Occipital lobe (tissue), 3 donors: ENCODE measurements around the gene PRPSAP1. TPM values are rescaled to one million over a fixed set of nuclear protein-coding genes. Genes with fewer than 3 reads are reported as not detected.

Experiments
- DNase-seq: peaks from one replicate; lab custom pipeline; 2025; lab: John Stamatoyannopoulos, UW
- small RNA-seq: library from RNA; depleted of rRNA; stranded (forward); fragments of <200 nt; gene quantifications from one replicate; pipeline ENCODE3, GENCODE V24; 2014
- total RNA-seq: library from RNA; depleted of rRNA; stranded (reverse); fragments of >200 nt; gene quantifications from one replicate; pipeline ENCODE4 v1.2.3, GENCODE V29; 2014

Gene PRPSAP1
- total RNA-seq, 1 donor from 2014 or later = 44.6 TPM

GRCh38 chr17:76267051-76267576 lies 86.6 kb downstream of the PRPSAP1 start:
- no peak for DNase-seq

- no peak for DNase-seq
Observed at GRCh38 chr17:76266244-76266938, 87.3 kb downstream of the PRPSAP1 start.

GRCh38 chr17:76265624-76266243 lies 88.0 kb downstream of the PRPSAP1 start:
- no peak for DNase-seq

- DNase-seq = peak; percentile 99
Observed at GRCh38 chr17:76264755-76265623, 88.7 kb downstream of the PRPSAP1 start, which contains the start of gene UBALD2. UBALD2 (plus strand) TSS chr17:76265348; CDS start chr17:76265506, 158 bp downstream.

- DNase-seq = no peak
Observed at GRCh38 chr17:76264425-76264754, 89.3 kb downstream of the PRPSAP1 start.

- DNase-seq = no peak
Observed at GRCh38 chr17:76263896-76264295, 89.8 kb downstream of the PRPSAP1 start.

- DNase-seq = no peak
Observed at GRCh38 chr17:76262732-76263344, 90.9 kb downstream of the PRPSAP1 start.

- DNase-seq = peak; percentile 21
Observed at GRCh38 chr17:76261421-76262215, 92.1 kb downstream of the PRPSAP1 start.

GRCh38 chr17:76260669-76261068 lies 93.0 kb downstream of the PRPSAP1 start:
- no peak for DNase-seq

- no peak for DNase-seq
Observed at GRCh38 chr17:76260220-76260619, 93.5 kb downstream of the PRPSAP1 start.

Small RNAs within 50 kb of the gene (small RNA-seq; reads per million reads assigned to genes)
- gene RF00019 = not detected
- not detected for gene RNU6-24P

Other genes starting within 250 kb of the PRPSAP1 start
- gene FOXJ1, start 212.7 kb downstream of the PRPSAP1 start, total RNA-seq = 4.5 TPM
- 17.5 TPM for gene RNF157, start 113.4 kb downstream of the PRPSAP1 start, total RNA-seq
- gene UBALD2, start 88.6 kb downstream of the PRPSAP1 start, total RNA-seq = 2.8 TPM
- 6.1 TPM for gene QRICH2, start 45.6 kb downstream of the PRPSAP1 start, total RNA-seq
- gene SPHK1, start 30.7 kb upstream of the PRPSAP1 start, total RNA-seq = 0.78 TPM
- 30.3 TPM for gene UBE2O, start 99.2 kb upstream of the PRPSAP1 start, total RNA-seq
- gene AANAT, start 113.7 kb upstream of the PRPSAP1 start, total RNA-seq = not detected
- gene RHBDF2, start 147.5 kb upstream of the PRPSAP1 start, total RNA-seq = 2.2 TPM
- 1.2 TPM for gene CYGB, start 183.8 kb upstream of the PRPSAP1 start, total RNA-seq
- gene PRCD, start 186.1 kb upstream of the PRPSAP1 start, total RNA-seq = 1.9 TPM
- not detected for gene ST6GALNAC2, start 231.9 kb upstream of the PRPSAP1 start, total RNA-seq